GM19099 (cell line): ENCODE results near the gene TMEM187.

Source experiments
- POLR2A ChIP-seq: IDR thresholded peaks from 3 replicates; pipeline ENCODE4 v1.6.1; 2011; ENCODE audit warnings: low read depth; ENCODE audit not compliant: insufficient read length; ENCODE audit errors: extremely low read depth

The TMEM187 gene

DNA sequence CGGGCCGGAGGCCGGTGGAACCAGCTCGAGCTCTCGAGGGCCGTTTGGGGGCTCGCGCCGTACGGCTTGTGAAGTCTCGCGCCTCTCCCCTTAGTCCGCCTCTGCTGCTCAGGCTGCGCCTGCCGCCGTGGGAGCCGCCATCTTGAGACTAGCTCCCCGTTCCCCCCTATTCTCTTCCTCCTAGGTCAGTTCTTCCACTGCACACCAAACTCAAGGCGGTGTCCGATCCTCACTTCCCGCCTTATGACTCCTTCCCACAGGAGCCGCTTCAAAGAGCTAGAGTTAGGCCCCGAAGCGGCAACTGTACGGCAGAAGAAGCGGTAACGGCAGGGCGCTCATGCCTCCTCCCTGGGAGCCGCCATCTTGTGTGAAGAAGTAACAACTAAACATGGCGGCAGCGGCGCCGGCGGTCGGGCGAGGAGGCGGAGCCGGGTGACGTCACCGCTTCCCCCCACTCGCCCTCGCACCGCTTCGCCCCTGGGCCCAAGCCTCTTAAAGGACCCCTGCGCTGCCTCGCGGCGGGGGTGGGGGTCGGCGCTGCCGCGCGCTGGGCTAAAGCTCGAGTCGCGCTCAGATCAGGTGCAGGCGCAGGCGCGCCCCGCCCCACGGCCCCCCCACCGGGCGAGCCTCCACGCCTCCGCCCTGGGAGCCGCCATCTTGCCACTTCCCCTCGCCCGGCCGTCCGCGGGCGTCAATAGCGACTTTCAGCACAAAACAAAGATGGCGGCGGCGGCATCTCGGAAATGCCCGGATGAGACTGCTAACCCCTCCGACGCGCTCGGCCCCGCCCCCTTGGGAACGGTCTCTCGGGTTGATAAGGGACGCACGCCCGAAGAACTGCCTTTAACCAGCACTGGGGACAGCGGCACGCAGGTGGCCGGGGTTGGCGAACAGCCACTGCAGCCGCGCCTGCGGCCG lies 845 bp upstream of the TMEM187 start, which contains the start of gene HCFC1:
Gene HCFC1, minus strand, starts transcription at position 369 of the 918 bp plus-strand sequence. CDS start 978 bp downstream, outside the sequence.
- peak; percentile 64 for TF ChIP-seq POLR2A

DNA sequence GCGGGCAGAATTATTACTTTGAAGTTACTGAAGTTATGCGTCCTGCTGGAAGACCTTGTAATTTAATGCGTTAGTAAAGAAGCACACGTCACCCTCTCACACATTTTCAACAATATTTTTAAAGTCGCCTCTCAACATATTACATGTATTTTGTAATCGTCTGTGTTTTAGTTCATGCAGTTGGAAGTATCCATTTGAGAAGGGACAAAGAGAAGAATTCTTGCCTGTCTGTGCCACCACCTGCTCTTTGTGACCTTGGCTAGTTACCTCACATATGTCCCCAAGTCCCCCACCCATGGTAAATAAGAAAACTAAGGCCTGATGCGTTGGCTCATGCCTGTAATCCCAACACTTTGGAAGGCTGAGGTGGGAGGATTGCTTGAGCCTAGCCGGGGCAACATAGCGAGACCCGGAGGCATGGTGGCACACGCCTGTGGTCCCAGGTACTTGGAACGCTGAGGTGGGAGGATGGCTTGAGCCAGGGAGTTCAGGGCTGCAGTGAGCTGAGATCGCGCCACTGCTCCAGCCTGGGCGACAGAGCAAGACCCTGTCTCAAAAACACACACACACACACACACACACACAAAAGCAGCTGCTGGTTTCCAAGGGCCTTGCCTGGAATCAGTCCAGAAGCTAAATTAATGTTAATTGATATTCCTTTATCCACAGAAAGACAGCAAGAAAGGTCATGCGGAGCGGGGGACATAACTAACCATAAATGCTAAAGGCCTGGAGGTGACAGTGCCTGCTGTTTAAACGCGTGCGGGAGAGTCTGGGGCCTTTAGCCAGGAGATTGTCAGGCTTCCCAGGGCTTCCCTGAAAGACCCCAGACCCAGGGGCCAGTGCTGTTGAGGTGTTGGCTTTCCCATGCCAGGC lies 811 bp downstream of the TMEM187 start:
- no peak for TF ChIP-seq POLR2A

DNA sequence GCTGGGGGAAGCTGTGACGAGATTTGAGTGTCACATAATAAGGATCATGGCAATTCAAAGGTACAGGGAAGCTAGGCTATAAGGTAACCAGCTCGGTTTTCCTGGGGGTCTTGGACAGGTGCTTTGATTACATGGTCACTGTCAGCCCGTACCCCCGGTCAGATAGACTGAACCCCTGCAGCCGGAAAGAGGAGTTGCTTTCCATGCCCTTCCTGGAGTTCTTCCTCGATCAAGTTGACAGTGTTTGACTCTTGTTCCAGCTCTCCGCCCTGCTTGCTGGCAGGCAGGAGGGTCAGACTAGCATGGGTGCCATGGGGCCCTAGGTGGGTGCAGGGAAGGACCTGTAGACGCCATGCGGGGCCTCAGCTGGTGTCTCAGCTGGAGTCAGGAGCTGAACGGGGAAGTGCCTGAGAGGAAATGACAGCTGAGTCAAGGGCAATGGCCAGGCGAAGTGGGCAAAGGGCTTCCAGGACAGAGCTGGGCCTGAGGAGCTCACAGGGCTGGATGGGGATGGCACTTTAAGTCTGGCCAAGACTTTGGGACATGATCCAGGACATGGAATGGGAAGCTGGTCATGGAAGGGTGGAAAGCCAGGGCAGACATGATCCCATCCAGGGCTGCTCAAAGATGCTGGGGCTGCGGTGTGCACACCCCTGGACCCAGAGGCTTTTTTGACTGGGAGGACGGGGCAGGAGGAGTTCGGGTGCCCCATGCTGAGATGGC lies 1.6 kb downstream of the TMEM187 start:
- no peak for TF ChIP-seq POLR2A

DNA sequence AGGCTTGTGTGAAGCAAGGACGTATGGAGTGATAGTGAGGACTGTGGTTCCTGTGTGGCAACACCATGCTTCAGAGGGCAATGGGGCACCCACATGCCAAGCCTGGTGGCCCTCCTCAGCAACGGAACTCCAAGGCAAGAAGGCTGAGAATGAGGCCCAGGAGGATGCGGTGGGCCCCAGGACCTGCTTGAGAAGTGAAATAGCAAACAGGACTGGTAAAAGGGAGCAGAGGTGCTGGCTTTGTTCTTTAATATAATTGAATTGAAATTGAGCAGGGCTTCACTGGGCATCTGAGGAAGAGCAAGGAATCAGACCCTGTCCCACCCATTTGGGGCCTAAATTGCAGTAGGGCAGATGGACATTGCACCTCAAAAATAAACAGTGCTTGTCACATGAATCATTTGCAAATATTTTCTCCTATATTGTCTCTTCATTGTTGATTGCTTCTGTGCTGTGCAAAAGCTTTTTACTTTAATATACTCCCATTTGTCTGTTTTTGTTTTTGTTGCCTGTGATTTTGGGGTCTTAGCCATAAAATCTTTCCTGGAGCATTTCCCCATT lies 2.3 kb downstream of the TMEM187 start:
- TF ChIP-seq POLR2A = no peak

DNA sequence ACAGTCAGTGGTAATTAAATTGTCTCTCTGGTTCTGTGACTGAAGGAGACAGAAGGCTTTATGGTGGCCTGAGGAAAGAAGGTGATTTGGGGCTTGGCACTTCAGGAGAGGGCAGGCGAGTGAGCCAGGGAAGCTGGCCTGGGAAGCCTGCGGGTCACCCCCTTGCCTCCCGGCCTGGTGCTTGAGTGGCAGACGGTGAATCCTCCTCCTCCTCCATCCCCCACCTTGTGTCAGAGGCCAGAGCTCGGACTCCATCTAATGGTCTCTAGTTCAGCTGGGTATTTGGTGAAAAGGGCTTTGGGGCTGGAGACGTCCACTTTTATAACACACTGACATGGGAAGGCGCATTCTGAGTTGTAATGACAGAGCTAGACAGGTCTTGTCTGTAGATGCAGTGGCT lies 8.7 kb downstream of the TMEM187 start:
- TF ChIP-seq POLR2A = no peak

DNA sequence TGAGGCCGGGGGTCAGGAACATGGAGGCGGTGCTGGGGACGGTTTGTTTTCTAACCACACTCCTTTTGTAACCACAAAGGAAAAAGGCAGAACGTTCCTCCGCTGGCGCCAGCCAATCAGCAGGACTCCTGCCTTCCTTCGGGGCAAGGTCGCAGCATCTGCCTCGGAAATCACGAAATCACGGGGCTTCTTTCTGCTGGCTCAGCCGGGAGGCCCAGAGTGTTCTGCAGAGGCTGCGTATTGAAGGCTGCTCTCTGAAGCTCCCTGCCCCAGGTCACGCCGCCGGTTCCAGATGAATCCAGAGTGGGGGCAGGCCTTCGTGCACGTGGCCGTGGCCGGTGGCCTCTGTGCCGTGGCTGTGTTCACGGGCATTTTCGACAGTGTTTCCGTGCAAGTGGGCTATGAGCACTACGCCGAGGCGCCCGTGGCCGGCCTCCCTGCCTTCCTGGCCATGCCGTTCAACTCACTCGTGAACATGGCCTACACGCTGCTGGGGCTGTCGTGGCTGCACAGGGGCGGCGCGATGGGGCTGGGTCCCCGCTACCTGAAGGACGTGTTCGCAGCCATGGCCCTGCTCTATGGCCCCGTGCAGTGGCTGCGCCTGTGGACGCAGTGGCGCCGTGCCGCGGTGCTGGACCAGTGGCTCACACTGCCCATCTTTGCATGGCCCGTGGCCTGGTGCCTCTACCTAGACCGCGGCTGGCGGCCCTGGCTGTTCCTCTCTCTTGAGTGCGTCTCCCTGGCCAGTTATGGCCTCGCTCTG lies 9.4 kb downstream of the TMEM187 start:
- no peak for TF ChIP-seq POLR2A

DNA sequence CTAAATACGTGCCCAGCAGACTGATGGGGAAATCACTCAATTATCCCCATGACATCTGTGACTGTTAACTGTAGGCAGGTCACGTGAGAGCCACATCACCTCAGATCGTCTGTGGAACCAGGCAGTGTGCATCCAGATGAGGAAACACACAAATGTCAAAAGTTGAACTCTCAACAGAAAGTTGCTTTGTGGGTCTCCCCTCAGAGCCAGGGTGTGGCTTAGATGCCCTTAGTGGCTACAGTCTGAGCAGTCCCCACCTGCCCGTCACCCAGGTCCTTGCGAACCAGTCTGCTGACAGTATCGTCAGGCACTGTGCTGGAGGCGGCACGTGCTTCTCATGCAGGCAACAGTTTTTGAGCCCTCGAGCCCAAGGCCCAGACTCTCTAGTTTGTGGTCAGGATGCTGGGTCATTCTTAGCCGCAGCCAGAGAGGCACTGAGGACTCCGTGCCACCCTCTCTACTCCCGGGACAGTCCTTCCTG lies 10.8 kb downstream of the TMEM187 start:
- TF ChIP-seq POLR2A = no peak

DNA sequence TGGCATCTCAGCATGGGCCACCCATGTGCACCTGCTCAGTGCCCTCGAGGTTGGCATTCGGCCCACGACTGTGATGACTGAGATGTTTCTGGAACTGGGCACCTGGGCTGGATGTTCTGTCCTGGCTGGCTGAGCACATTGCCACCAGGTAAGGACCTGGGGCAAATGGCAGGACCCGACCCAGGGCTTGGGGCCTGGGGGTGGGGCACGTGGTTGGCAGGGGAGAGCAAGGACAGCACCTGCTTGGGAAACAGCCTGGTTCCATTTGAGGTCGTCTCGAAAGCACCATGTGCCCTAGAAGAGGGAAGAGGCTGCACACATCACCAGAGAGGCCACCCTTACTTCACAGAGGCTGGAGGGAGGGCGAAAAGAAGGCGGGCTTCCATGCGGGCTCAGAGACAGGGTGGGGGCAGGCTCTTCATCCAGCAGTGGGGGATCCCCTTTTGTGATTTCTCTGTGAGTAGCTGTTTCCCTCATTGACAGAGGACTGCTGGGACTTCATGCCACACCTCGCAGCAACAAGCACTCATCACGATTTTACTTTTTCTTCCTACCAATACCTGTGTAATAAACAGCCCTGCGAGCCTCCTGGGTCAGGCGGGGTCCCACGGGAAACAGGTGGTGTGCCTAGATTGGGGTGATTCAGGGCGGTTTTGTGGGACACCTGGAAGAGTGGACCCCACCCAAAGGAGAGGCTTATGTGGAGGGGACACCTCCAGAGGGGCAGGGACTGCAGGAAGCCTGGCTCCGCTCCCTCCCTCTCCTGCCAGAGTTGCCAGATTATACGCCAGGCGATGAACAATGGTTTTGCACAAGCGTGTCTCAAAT lies 12.0 kb downstream of the TMEM187 start:
- TF ChIP-seq POLR2A = peak; percentile 37

DNA sequence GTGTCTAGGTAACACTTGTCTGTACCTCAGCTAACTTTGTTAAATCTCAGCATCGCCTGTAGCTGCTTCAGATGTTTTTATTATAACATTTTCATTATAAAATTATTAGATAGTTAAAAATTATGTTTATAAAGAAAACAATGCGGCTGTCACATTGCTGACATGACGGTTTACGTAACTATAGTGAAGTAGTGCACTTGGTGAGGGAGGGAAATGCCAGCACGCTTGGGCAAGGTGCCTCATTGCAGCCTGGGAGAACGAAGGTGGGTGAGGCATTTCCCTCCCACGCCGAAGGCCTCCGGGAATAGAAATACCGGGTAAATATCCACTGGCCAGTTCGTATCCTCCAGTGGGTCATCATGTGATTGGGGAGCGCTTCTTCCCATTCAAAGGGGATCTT lies 15.9 kb downstream of the TMEM187 start:
- no peak for TF ChIP-seq POLR2A

DNA sequence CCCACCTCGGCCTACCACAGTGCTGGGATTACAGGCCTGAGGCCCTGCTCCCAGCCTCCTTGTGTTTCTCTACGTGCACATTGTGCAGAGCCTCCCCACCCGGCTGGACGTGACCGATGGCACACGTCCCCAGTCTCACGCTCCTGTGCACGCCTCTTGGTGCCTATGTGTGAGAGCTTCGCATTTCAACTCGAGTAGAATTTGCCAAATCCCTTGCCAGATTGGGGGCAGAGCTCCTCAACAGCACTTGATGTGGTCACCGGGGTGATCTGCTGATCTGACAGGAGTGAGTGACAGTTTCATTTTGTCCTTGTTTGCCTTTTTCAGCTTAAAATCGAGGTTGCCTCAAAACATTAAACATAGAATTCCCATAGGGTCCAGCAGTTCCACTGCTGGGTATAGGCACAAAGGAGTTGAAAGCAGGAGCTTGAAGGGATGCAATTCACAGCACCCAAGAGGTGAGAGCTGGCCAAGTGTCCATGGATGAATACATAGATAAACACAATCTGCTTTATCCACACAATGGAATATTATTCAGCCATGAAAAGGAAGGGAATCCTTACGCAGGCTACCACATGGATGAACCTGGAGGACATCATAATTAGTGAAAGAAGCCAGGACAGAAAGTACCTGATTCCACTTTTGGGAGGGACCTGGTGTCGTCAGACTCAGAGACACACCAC lies 17.6 kb downstream of the TMEM187 start:
- no peak for TF ChIP-seq POLR2A

DNA sequence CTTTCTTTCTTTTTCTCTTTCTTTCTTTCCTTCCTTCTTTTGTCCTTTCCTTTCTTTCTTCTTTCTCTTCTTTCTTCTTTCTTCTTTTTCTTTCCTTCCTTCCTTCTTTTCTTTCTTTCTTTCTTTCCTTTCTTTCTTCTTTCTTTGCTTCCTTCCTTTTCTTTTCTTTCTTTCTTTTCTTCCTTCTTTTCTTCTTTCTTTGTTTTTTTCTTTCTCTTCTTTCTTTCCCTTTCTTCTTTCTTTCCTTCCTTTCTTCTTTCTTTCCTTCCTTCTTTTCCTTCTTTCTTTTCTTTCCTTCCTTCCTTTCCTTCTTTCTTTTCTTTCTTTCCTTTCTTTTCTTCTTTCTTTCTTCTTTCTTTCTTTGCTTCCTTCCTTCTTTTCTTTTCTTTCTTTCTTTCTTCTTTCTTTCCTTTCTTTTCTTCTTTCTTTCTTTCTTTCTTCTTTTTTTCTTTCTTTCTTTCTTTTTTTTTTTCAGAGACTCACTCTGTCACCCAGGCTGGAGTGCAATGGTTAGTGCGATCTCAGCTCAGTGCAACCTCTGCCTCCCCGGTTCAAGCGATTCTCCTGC lies 18.5 kb downstream of the TMEM187 start:
- no peak for TF ChIP-seq POLR2A

DNA sequence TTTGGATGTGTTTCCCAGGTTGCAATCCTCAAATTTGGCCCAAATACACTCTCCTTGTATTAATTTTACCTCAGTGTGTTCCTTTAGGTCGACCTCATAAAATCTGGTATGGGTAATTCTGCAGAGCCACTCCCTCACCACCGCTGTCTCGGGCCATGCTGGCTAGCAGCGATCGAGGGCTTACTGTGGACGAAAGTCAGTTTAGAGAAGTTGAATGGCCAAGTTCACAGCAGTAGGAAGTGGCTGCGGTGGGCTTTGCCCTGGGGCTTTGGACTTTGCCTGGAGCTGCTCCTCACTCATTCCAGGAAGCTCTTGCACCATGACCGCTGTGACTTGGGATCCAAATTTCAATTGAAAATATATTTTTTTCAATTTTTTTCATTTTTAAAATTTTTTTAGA lies 19.6 kb downstream of the TMEM187 start:
- TF ChIP-seq POLR2A = no peak

DNA sequence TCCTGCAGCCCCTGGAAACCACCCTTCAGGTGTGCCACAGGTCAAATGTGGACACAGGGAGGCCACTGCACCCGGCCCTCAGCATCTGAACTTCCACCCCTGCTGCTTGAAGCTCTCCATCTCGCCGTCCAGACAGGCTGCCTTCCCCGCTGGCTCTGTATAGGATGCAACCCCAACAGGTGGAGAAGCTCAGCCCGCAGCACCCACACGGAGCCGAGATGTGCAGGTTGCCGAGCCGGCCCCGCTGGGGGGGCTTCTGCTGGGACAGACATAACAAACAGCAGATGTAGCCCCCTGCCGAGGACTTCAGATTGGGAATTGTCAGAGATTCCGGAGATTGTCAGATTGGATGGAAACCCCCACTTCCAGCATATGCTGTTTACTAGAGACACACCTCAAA lies 20.5 kb downstream of the TMEM187 start:
- TF ChIP-seq POLR2A = no peak

DNA sequence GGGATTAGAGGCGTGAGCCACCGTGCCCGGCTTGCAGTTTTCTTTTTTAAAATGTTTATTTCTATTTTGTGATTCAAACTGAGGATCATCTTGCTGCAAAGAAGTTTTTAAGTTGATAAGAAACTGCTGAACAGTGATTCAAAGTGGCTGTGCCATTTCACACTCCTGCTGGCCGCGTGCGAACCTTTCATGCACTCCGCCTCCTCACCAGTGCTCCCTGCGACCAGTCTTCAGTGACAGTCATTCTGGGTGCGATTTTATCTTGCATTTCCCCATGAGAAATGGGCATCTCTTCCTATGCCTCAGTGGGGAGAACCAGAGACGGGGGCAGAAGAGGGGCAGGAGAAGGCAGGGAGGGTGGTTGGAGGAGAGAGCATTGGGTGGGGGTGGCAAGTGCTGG lies 21.4 kb downstream of the TMEM187 start:
- TF ChIP-seq POLR2A = no peak
